DMS79 (cell line): ENCODE measurements around the gene CFAP410.
A peak's percentile ranks its signal among the peaks of the same experiment; 100 is the strongest.

Experiments used
- DNase-seq: peaks from one replicate; lab custom pipeline; 2025; lab: John Stamatoyannopoulos, UW

CFAP410 gene

DNA sequence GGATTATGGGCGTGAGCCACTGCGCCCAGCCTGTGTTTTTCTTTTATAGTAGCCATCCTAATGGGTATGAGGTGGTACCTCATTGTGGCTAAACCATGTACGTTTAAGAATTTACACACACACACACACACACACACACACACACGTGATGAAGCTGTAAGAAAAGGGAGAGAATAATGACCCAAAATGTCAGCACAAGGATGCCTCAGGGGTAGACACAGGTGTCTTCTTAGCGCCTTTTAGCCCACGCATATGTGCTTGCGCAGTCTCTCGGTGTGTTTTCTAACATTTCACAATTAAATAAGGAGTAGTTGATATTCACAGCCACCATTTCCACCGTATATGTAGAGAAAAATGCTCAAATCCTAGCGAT lies 40.1 kb downstream of the CFAP410 start:
- peak; percentile 28 for DNase-seq

DNA sequence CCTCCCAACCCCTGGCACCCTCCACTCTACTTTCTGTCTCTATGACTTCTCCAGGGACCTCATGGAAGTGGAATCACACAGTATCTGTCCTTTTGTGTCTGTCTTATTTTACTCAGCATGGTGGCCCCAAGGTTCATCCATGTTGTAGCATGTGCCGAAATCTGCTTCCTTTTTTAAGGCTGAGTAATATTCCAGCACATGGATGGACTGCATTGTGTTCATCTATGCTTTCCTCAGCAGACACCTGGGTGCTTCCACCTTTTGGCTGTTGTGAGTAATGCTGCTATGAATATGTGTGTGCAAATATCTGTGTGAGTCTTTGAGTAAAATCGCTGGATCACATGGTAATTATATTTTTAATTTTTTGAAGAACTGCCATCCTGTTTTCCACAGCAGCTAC lies 40.9 kb downstream of the CFAP410 start:
- DNase-seq, result no peak

DNA sequence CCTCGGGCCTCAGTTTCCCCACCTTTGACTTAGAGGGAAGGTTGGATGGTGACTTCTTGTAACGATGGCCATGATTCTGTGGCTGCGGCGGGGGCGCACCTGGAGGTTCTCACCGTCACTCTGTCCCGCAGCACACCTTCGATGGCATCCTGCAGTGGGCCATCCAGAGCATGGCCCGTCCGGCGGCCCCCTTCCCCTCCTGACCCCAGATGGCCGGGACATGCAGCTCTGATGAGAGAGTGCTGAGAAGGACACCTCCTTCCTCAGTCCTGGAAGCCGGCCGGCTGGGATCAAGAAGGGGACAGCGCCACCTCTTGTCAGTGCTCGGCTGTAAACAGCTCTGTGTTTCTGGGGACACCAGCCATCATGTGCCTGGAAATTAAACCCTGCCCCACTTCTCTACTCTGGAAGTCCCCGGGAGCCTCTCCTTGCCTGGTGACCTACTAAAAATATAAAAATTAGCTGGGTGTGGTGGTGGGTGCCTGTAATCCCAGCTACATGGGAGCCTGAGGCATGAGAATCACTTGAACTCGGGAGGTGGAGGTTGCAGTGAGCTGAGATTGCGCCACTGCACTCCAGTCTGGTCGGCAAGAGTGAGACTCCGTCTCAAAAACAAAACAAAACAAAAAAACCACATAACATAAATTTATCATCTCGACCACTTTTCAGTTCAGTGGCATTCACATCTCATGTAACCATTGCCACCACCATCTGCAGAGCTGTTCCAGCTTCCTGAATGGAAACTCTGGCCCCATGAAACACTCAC lies 41.5 kb downstream of the CFAP410 start:
- DNase-seq, result peak; percentile 36

DNA sequence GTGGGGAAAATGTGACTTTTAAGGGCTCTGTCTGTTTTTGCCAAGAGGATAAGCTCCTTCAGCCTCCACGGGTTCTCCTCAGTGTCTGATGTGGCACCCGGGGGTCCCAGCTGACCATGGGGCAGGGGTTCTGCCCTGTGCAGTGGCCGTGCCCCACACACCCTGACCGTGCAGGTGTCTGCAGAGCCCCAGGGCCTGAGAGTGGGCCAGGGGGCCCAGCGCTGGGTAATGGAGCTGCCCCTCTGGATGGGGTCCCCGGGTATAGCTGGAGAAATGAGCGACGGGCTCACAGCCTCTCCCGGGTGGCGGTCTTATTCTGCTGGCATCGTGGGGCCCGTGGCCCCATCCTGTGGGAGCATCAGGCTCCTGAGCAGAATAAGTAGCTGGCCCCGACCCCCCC lies 42.3 kb downstream of the CFAP410 start:
- DNase-seq, result no peak

DNA sequence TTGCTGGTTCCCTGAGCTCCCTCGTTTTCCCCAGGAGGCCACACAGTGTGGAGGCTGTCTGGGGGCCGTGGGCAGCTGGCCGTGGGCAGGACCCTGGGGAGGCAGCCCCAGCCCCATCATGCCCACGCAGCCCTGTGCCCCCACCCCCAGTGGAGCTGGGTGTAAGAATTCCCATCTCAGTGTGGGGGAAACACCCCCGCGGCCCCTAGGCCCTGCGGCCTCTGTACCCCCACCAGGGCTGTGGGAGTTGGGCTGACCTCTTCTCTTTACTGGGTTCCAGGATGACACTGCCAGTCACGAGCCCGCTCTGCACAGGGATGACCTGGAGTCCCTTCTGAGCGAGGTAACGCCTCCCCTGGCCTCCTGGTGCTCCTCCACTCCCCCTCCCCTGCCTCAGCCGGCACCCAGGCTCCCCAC lies 43.1 kb downstream of the CFAP410 start:
- DNase-seq, result no peak

DNA sequence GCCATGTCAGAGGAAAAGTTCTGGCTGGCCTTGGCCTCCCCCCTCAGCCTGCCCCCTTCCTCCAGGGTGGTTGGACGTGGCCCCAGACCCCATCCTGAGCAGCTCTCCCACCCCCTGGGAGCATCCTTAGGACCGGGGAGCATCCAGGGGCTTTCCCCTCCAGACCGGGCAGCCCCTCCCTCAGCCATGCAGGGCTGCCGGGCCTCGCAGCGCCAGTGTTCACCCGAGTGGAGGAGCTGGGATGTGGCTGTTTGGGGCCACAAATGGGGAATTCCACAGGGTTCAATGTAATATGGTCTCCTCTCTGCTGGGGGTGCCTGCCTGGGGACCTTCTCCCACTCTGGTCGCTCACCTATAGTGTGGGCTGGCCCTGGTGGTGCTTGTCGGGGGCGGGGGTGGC lies 43.5 kb downstream of the CFAP410 start:
- DNase-seq, result no peak

DNA sequence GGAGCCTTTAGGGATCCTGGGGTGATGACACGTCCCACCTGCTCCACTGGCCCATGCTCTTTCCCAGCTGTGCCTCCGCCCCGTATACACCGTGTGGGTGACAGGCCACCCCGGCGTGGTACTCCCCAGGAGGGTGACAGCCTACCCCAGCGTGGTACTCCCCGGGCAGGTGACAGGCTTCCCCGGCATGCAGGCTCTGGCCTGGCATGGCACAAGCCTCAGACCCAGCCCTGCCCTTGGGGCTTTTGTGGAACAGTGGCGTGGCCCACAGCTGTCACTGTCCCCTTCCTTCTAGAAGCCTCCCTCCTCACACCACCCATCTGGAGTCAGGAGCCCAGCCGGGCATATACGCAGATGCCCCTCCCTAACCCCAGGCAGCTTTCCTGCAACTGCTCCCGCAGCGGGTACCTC lies 44.0 kb downstream of the CFAP410 start:
- no peak for DNase-seq

DNA sequence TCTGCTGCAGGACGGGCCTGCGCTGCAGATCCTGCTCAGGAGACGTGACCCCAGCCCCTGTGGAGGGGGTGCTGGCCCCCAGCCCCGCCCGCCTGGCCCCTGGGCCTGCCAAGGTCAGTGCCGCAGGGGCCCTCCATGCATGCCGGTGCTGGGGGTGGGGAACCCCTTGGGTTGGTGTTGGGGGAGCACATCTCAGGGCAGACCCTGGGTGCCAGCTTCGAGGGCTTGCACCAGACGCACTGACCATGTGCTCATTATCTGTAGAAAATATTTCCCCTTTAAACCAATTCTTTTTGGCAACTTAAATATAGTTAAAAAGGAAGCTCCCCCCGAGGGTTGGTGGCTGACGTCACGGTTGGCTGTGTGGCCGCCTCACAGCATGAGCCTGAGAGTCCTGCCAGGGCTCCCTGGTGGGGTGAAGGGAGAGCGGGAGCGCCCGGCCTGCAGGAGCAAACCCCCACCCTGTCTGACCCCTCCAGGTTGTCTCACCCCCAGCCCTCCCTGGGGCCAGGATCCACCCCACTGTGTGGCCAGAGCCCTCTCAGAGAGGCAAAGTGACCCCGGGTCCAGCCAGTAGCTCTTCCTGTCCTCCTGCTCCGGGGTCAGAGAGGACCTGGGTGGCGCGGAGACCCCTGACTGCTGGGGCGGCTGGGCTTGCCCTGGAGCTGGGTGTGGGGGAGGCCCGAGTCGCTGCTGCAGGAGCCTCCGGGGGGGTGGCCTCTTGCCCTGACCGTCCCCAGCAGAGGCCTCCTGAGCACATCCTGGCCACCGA lies 44.6 kb downstream of the CFAP410 start:
- DNase-seq, result no peak

DNA sequence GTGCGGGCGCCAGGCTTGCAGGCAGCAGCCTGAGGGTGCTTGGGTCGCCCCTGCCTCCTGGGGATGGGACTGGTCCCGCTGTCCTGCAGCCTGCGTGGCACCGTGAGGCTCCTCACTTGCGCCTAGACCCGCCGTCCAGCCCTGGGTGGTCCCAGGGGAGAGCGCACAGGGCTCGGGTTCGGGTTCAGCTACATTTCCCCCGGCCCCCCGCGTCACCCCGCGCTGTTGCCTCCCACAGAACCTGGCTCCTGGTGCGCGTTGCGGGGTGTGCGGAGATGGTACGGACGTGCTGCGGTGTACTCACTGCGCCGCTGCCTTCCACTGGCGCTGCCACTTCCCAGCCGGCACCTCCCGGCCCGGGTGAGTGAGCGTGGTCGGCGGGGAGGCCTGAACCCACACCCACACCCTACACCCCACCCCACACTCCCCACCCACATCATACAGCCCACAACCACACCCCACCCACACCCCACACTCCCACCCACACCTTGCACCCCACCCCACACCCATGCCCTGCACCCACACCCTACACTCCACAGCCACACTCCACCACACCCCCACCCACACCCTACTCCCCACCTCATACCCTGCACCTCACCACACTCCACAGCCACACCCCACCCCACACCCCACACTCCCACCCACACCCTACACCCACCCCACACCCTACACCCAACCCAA lies 45.5 kb downstream of the CFAP410 start:
- DNase-seq, result no peak

DNA sequence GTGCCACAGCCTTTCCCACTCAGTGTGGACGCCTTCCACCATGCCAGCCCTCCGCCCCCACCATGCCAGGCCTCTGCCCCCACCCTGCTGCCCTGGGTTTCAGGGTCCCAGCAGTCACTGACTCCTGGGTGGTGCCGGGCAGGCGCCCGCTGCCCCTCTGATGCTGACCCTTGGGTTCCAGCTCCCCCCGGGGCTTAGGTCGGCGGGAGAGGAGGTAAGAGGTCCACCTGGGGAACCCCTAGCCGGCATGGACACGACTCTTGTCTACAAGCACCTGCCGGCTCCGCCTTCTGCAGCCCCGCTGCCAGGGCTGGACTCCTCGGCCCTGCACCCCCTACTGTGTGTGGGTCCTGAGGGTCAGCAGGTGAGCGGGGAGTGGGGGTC lies 46.4 kb downstream of the CFAP410 start:
- no peak for DNase-seq

DNA sequence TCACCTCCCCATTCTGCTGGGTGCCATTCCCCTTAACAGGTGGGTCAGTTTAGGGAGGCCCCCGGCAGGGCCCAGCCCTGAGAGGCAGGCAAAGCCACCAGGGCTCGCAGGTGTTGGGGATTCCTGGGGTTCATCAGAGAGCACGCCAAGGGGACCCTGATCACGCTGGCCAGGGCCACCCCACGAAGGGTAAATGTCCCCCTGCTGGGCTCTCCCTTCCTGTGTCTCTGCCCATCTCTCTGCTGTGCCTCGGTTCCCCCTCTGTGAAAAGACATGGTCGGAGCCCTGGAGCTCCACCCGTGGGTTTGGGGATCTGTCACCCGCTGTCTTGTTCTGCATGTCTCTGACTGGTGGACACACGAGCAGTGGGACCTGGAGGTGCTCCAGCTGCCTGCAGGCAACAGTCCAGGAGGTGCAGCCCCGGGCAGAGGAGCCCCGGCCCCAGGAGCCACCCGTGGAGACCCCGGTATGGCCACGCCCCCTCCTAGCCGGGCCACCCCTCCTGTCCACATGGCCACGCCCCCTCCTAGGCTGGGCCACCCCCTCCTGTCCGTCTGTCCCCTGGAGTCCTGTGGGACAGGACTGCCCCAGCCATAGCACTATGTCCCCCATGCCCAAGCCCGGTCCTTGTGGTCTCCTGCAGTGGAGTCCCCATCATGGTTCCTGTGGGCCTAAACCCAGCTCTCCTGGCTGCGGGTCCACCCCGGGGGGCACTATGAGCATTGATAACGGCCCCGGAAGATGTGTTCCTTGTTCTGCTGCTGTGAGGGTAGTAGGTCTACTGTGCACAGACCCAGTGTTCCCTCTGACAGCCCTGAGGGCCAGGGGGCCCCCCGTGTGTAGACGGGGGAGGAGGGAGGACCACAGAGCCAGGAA lies 47.0 kb downstream of the CFAP410 start:
- no peak for DNase-seq

DNA sequence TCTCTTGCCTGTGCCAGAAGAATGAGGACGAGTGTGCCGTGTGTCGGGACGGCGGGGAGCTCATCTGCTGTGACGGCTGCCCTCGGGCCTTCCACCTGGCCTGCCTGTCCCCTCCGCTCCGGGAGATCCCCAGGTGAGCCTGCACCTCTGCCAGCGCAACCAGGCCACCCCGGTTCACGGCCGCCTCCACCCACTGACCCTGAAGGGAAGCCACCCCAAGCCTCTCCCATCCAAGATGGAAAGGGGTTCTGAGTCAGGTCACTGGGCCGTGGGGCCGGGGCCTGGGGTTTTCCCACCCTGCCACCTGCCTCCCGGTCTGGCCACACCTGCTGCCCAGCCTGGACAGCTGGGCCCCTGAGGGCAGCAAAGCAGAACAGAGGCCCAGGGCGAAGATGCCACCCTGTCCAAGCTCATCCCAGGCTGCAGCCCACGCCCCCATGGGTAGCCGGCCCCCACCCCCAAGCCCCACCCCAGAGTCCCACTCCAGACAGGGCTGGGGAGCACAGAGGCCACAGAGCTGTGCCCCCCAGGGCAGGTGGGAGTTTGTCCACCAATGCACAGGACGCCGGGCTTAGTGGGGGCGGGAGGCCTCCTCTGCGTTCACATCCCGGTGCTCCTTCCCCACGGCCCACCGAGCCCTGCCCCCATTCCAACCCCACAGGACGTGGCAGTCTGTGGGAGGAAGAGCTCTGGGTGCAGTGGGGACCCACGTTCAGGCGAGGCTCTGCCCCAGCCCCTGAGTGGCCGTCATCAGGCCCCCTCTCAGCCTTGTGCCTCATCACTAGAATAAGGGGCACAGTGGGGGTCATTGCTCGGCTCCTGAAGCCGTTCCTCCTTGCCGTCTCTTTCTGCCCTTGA lies 47.9 kb downstream of the CFAP410 start:
- DNase-seq, result no peak

DNA sequence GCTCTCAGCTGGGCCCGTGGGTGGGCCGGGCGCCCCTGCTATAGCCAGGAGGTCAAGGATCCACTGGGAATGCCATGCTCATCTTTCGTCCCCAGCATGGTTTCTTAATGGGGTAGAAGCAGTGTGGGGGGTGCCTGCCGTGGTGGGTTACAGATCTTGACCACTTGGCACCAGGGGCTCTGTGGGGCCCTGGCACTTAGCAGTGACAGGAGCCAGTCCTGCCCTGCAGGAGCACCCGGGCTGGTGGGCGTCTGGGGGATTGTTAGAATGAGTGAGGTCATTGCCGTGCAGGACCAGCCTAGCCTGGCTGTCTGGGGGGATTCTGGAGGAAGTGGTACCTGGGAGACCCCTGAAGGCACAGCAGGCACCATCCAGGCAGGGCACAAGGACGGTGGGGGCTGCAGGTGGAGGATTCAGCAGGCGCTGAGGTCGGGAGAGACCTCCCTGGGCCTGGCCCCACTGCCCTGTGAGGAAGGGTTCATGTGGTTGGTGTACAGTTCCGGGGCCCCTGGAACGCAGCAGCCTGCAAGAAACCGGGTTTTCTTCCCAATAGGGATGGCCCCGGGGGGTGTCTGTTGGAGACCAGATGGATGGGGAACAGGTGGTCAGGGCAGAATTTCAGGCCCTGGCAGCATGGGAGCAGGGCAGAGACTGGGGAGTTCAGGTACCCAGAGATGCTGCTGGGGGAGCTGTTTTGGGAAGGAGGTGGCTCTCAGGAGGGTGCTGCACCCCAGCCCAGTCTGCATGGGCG lies 48.7 kb downstream of the CFAP410 start:
- DNase-seq, result no peak

DNA sequence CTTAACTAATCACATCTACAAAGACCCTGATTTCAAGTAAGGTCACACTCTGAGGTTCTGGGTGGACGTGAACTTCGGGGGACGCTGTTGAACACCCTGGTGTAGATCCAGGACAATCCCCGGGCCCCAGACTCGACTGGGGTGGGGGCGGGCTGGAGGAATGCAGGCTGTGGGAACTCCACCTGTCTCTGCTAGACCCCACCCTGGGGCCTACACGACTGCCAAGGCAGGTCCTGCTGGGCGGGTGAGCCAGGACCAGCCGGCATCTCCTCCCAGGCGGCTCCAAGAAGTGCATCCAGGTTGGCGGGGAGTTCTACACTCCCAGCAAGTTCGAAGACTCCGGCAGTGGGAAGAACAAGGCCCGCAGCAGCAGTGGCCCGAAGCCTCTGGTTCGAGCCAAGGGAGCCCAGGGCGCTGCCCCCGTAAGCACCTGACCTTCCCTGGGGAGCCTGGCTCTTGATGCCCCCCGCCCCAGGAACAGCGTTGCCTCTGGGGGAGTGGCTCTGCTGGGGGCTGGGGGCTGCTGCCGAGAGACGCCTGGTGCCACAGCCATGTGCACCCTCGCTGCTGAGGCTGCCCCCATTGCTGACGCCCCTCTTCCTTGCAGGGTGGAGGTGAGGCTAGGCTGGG lies 49.7 kb downstream of the CFAP410 start:
- no peak for DNase-seq

DNA sequence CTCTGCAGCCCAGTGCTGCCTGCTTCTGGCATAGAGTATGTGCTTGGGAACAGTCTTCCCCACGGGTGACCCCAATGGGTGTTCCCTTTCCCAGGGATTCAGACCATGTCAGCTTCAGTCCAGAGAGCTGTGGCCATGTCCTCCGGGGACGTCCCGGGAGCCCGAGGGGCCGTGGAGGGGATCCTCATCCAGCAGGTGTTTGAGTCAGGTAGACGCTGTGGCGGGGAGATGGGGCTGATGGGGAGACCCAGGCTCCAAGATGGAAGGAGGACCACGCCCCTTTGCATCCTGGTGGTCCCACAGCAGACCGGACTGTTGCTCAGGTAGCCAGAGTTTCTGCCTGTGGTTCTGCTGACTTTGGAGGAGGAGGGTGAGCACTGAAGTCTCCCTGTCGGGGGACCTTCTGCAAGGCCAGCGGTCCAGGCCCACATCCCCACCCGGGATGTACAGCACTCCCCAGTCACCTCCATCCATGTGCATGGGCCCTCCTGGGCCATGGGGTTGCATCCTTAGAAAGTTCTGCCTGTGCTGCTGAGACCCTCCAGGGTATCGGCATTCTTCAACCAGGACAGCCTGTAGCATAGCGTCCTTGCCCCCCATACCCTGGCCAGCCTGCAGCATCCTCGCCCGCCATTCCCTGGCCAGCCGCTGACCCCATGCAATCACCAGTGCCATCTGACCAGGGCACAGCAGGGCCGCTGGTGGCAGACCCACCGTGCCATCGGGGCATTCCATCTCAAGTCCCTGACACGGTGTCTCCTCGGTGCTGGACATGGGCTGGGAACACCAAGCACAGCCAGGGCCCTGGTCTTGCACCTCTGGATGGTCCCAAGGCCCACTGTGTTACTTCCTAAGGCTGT lies 50.7 kb downstream of the CFAP410 start:
- no peak for DNase-seq

DNA sequence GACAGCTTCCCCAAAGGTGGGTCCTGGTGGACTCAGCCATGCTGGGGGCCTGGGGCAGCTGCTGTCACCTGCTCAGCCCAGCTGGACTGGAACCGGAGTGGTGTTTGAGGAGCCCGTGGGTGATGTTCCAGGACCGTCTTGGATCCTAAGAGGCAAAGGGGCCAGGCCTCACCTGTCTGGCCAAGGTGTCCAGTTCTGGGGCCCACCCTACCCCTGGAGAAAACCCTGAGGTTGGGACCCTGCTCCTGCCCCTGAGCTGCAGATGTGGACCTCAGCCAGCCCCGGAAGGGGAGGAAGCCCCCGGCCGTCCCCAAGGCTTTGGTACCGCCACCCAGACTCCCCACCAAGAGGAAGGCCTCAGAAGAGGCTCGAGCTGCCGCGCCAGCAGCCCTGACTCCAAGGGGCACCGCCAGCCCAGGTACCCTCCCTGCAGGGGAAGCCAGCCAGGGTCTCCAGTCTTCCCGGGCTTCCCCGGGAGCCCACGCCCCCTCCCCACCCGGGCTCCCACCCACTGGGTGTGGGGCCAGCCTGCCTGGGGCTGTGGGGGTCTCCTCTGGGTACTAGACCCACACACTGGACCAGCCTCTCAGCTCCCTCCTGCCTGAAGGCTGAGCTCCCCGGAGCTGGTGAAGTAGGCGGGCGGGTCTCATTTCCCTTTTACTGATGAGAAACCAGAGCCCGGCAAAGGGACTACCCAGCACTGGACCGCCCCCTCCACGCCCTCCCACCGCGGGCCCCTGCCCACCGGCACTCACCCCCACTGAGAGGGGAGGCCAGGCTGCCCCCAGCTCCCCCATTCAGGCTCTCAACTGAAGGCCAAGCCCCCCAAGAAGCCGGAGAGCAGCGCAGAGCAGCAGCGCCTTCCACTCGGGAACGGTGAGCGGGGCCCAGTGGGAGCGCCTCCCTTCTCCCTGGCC lies 52.2 kb downstream of the CFAP410 start:
- DNase-seq, result no peak

DNA sequence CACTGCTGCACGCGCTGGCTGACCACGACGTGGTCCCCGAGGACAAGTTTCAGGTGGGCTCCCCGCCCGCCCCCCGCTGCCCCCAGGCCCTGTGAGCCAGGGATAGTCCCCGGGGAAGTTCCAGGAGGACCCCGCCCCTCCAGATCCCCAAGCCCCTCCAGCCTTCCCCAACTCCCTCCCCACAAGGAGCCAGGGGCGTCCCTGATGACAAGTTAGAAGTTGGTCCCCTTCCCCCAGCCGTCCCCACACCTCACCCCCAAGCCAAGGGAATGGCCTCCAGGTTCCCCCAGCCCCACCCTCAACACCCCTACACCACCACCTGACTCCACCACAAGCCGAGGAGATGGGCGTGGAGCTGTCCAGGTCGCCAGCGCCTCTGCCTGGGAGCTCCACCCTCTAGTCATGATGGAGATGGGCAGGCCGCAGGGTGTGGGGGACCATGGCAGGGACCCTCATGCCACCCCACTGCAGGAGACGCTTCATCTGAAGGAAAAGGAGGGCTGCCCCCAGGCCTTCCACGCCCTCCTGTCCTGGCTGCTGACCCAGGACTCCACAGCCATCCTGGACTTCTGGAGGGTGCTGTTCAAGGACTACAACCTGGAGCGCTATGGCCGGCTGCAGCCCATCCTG lies 53.0 kb downstream of the CFAP410 start:
- DNase-seq, result no peak
